SIG-M5 treated with dmso at 0.1 percent for 504 hours (cell line): ENCODE data around the gene KRTAP19-5.
"Not testable (repeated sequence)": the region's sequence is repeated elsewhere in the genome, so short reads cannot be mapped to it uniquely, and the experiment has no call there.

Source experiments
- DNase-seq: peaks from one replicate; lab custom pipeline; 2025; ENCODE audit not compliant: unreplicated experiment; lab: John Stamatoyannopoulos, UW

KRTAP19-5 gene

GRCh38 chr21:30502041-30502440 lies at the start of gene KRTAP19-5:
KRTAP19-5 (minus strand) TSS chr21:30502141; CDS start chr21:30502090, 51 bp downstream.
- no peak for DNase-seq

- no peak for DNase-seq
These were observed 39.8 kb upstream of the KRTAP19-5 start, which contains the start of gene KRTAP19-6 for GRCh38 chr21:30541764-30542163. KRTAP19-6 (minus strand) TSS chr21:30541864; CDS start chr21:30541833, 31 bp downstream.

DNA sequence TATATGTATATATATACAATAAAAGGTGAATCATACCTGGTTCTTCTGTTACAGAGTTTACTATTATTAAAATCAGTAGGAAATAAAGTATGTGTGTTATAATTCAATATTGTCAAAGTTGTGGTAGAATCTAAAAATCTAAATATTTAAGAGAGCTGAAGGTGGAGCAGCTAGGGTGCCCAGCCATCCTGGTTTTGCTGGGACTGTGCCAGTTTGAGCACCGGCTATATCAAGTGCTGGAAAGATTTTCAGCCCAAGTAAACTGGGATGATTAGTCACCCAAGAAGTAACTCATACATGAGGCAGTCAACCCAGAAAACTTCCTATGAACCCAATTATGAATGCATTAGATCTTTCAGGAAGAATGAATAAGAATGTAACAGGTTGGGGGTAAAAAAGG lies 16.9 kb upstream of the KRTAP19-5 start:
- no peak for DNase-seq

- DNase-seq, result no peak
These were observed 13.7 kb upstream of the KRTAP19-5 start for GRCh38 chr21:30515681-30516080.

- DNase-seq, result not testable (repeated sequence)
These were observed 3.8 kb upstream of the KRTAP19-5 start for GRCh38 chr21:30505621-30506205.

GRCh38 chr21:30497065-30497464 lies 4.9 kb downstream of the KRTAP19-5 start, which contains the start of gene KRTAP19-4:
KRTAP19-4 (minus strand) TSS chr21:30497165; CDS start chr21:30497110, 55 bp downstream.
- DNase-seq, result no peak

- no peak for DNase-seq
These were observed 9.9 kb downstream of the KRTAP19-5 start, which contains the start of gene KRTAP19-3 for GRCh38 chr21:30491963-30492428. KRTAP19-3 (minus strand) TSS chr21:30492013; CDS start chr21:30491957, 56 bp downstream.

GRCh38 chr21:30487336-30487735 lies 14.6 kb downstream of the KRTAP19-5 start, which contains the start of gene KRTAP19-2:
KRTAP19-2 (minus strand) TSS chr21:30487436; CDS start chr21:30487348, 88 bp downstream.
- no peak for DNase-seq

DNA sequence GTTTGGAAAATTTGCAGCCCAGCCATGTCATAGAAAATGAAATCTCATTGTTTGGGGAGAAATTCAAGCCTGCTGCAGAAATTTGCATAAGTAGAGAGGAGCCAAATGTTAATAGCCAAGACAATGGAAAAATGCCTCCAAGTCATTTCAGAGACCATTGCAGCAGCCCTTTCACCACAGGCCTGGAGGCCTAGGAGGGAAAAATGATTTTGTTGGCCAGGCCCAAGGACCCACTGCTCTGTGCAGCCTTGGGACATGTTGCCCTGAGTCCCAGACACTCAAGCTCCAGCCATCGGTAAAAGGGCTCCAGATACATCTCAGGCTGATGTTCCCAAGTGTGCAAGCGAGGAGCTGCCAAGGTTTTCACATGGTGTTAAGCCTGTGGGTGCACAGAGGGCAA lies 15.8 kb downstream of the KRTAP19-5 start:
- no peak for DNase-seq

DNA sequence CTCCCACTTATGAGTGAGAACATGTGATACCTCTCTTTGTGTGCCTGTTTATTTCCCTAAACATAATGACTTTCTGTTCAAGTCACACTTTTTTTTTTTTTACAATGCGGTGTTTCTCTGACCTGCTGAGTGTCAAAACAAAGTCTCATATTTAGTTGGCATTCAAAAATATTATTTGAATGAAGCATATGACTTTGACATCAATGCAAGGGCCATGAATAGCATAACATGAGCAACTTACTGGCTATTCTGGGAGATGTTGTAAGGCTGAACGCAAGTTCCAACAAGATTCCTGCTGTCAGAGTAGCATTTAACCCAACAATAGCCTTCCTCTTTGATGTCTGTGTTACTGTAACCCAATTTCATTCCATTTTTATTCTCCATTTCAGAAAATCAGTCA lies 19.8 kb downstream of the KRTAP19-5 start:
- DNase-seq, result no peak

- DNase-seq, result no peak
These were observed 21.8 kb downstream of the KRTAP19-5 start, which contains the start of gene KRTAP19-1 for GRCh38 chr21:30480145-30480544. KRTAP19-1 (minus strand) TSS chr21:30480367; CDS start chr21:30480317, 50 bp downstream.

GRCh38 chr21:30479259-30479658 lies 22.7 kb downstream of the KRTAP19-5 start:
- DNase-seq, result no peak

DNA sequence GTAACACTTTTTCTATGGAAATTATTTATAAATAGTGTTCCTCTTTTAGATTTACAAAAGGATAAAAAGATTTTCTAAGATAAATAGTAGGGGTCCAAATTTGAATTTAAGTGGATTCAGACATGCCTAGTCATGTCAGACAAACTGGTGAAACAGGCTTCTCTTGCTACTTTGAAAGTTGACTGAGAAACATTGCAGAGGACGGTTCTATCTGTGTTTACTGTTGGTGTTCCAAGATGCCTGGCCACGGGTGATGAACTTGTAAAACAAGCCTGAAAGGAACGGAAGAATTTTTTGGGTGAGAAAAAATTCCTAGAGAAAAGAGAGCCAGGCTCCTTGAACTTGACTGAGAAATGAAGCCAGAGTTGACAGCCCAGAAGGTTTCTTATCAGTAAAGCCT lies 23.9 kb downstream of the KRTAP19-5 start:
- DNase-seq, result no peak

DNA sequence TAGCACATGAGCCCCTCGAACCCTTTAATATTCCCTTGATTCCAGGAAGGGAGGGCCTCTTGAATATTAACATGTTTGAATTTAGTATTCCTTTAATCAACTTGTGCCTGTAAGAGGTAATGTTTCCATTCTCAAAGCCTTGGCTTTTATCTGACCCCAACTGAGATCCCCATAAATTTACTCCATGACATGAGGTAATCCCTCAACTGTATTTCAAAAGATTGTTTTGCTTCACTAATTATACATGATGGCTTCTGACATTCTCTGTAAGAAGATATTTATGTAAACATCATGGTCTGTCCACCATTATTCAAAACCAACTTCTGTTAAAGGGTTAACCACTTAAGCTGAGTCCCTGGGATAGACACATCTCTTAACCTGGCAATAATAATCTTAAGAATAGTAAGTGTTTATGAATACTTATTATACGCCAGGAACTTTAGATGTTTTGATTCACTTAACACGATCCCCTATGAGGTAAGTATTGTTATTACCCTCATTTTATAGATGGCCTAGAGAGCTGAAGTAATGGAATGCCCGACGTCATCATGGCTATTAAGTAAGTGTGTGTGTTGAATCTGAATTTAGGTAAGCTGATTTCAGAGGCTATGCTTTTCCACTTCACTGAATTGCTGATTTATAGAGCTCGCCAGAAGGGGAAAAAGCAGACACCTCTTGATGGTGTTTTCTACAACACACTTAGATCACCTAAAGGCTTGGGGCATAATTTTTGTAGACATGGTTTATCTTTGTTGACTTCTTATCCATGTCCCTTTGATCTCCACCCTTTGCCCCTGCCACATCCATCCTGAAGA lies 32.8 kb downstream of the KRTAP19-5 start:
- no peak for DNase-seq

DNA sequence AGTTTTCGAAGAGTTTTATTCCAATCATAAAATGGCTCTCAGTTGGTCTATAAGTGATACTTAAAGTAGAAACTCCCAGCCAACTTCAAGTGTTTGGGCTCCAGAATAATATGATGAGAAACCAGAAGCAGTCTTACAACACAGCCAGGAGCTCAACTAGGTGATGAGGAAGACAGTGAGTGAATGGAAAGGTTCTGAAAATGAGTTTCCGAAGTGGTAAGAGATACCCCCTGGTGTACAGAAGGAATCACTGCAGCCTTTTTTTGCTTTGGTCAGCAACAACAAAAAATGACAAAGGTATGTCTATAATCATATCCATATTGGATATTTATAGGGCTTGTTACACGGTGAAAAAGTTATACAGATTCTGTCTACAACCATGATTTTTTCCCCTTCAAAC lies 38.2 kb downstream of the KRTAP19-5 start:
- DNase-seq, result no peak
